Upper lobe of left lung (tissue), 4 donors: ENCODE results near the gene OR4F15.

Experiments used
- EP300 ChIP-seq, 4 donors: sonication (generic); formaldehyde crosslinking; IDR thresholded peaks; one replicate each; pipeline ENCODE4 v1.5.1; 2017; ENCODE audit warnings: antibody characterized with exemption in 4 of 4, control low read depth in 2 of 4
- POLR2A ChIP-seq, 4 donors: fragments of 450-650 bp; IDR thresholded peaks; one replicate each; pipeline ENCODE4 v1.5.1; 2016 to 2017; ENCODE audit warnings: antibody characterized with exemption in 4 of 4, mild to moderate bottlenecking in 2 of 4
- POLR2AphosphoS5 ChIP-seq, 2 donors: sonication (generic); formaldehyde crosslinking; IDR thresholded peaks; one replicate each; pipeline ENCODE4 v1.5.1; 2017; ENCODE audit warnings: antibody characterized with exemption in 2 of 2
- TF ChIP-seq, protein P1 (sequence below), 6 experiments: fragments of 450-650 bp in 4 of 6; fragments of 200-600 bp in 2 of 6; sonication (generic) in 2 of 6; IDR thresholded peaks; one replicate each; pipeline ENCODE4 v1.5.1; 2016 to 2019; ENCODE audit warnings: antibody characterized with exemption in 6 of 6

DNA sequence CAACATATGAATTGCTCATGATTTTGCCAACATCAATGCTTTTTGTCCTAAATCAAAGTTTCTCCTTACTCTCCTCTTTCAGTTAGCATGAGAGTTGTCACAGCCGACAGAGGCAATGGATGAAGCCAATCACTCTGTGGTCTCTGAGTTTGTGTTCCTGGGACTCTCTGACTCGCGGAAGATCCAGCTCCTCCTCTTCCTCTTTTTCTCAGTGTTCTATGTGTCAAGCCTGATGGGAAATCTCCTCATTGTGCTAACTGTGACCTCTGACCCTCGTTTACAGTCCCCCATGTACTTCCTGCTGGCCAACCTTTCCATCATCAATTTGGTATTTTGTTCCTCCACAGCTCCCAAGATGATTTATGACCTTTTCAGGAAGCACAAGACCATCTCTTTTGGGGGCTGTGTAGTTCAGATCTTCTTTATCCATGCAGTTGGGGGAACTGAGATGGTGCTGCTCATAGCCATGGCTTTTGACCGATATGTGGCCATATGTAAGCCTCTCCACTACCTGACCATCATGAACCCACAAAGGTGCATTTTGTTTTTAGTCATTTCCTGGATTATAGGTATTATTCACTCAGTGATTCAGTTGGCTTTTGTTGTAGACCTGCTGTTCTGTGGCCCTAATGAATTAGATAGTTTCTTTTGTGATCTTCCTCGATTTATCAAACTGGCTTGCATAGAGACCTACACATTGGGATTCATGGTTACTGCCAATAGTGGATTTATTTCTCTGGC, 6.2 kb upstream of the OR4F15 start:
- TF ChIP-seq EP300 (IDR thresholded peaks at IDR 0.05) (no peak), POLR2A (IDR thresholded peaks at IDR 0.05) (no peak), POLR2AphosphoS5 (IDR thresholded peaks at IDR 0.05) (no peak)
- TF ChIP-seq, protein P1, sequence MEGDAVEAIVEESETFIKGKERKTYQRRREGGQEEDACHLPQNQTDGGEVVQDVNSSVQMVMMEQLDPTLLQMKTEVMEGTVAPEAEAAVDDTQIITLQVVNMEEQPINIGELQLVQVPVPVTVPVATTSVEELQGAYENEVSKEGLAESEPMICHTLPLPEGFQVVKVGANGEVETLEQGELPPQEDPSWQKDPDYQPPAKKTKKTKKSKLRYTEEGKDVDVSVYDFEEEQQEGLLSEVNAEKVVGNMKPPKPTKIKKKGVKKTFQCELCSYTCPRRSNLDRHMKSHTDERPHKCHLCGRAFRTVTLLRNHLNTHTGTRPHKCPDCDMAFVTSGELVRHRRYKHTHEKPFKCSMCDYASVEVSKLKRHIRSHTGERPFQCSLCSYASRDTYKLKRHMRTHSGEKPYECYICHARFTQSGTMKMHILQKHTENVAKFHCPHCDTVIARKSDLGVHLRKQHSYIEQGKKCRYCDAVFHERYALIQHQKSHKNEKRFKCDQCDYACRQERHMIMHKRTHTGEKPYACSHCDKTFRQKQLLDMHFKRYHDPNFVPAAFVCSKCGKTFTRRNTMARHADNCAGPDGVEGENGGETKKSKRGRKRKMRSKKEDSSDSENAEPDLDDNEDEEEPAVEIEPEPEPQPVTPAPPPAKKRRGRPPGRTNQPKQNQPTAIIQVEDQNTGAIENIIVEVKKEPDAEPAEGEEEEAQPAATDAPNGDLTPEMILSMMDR (IDR thresholded peaks at IDR 0.05): no peak
